OCI-LY7 (cell line): ENCODE measurements around the gene IDNK. TPM values are rescaled to one million over a fixed set of nuclear protein-coding genes. Genes with fewer than 3 reads are reported as not detected.

Experiments
- BruUV-seq: library from RNA; stranded (reverse); fragments of 400-500 nt; replicated peaks from 2 replicates; lab custom pipeline; 2021; lab: Mats Ljungman, UMichigan
- CTCF ChIA-PET: fragments of 300-600 bp; sonication (Branson Sonifier 250); formaldehyde crosslinking; loops from one replicate; lab custom pipeline; 2022; ENCODE audit warnings: antibody characterized with exemption; ENCODE audit not compliant: unreplicated experiment; lab: Charles Lee
- POLR2A ChIA-PET: fragments of 300-600 bp; sonication (Branson Sonifier 250); formaldehyde crosslinking; loops from one replicate; lab custom pipeline; 2022; ENCODE audit warnings: antibody characterized with exemption; lab: Charles Lee
- DNase-seq: peaks from one replicate; pipeline ENCODE4 v3.0.0-alpha.2; 2015; ENCODE audit warnings: low spot score
- H2AFZ ChIP-seq: fragments of 200-600 bp; sonication (generic), shearing (Covaris generic); 2 replicates; pipeline ENCODE4 v1.6.1; 2014; ENCODE audit warnings: mild to moderate bottlenecking, antibody characterized with exemption, low read length, moderate library complexity
- H3K27ac ChIP-seq: fragments of 200-600 bp; sonication (generic); 2 replicates; pipeline ENCODE4 v1.5.1; 2014; ENCODE audit warnings: mixed run types, low read depth, mild to moderate bottlenecking, moderate library complexity, low read length, inconsistent platforms; ENCODE audit not compliant: poor library complexity, severe bottlenecking
- H3K36me3 ChIP-seq: fragments of 200-600 bp; sonication (generic); 2 replicates; pipeline ENCODE4 v1.6.1; 2014; ENCODE audit warnings: mild to moderate bottlenecking, antibody characterized with exemption, low read length, moderate library complexity, mixed read lengths; ENCODE audit not compliant: insufficient read depth
- H3K4me1 ChIP-seq: fragments of 200-600 bp; sonication (generic); 2 replicates; pipeline ENCODE4 v1.5.1; 2014; ENCODE audit warnings: mild to moderate bottlenecking, low read length; ENCODE audit not compliant: insufficient read depth, poor library complexity, severe bottlenecking
- H3K4me2 ChIP-seq: fragments of 200-600 bp; sonication (generic); 2 replicates; pipeline ENCODE4 v1.6.1; 2014; ENCODE audit warnings: mild to moderate bottlenecking, low read length
- H3K4me3 ChIP-seq: fragments of 200-600 bp; sonication (generic); 2 replicates; pipeline ENCODE4 v1.5.1; 2014; ENCODE audit warnings: mild to moderate bottlenecking, low read depth, low read length; ENCODE audit not compliant: poor library complexity, severe bottlenecking
- H3K79me2 ChIP-seq: fragments of 200-600 bp; sonication (generic); 2 replicates; pipeline ENCODE4 v1.6.1; 2016; ENCODE audit warnings: low read depth, mild to moderate bottlenecking, low read length, moderate library complexity, mixed read lengths; ENCODE audit not compliant: insufficient read depth
- H3K9me2 ChIP-seq: fragments of 200-600 bp; sonication (generic); 2 replicates; pipeline ENCODE4 v1.6.1; 2016; ENCODE audit warnings: mild to moderate bottlenecking, low read length, mixed read lengths; ENCODE audit not compliant: insufficient read depth
- H3K9me3 ChIP-seq: fragments of 200-600 bp; sonication (generic); 2 replicates; pipeline ENCODE4 v1.6.1; 2014; ENCODE audit warnings: mild to moderate bottlenecking, mixed run types, low read length, mixed read lengths
- H4K20me1 ChIP-seq: fragments of 200-600 bp; sonication (generic); 2 replicates; pipeline ENCODE4 v1.6.1; 2014; ENCODE audit warnings: mild to moderate bottlenecking, antibody characterized with exemption, low read length, moderate library complexity, mixed read lengths; ENCODE audit not compliant: insufficient read depth
- EZH2phosphoT487 ChIP-seq: fragments of 200-600 bp; sonication (generic); IDR thresholded peaks from 2 replicates; pipeline ENCODE4 v1.6.1; 2018; ENCODE audit warnings: low read depth, borderline replicate concordance, mild to moderate bottlenecking, mixed run types, antibody characterized with exemption, low read length, moderate library complexity, mixed read lengths
- intact Hi-C: fragments of 100-400 bp; cut with micrococcal nuclease; formaldehyde crosslinking; loops from one replicate; pipeline ENCODE4 v1.10.0; 2022; ENCODE audit not compliant: unreplicated experiment
- total RNA-seq, 2 experiments: library from RNA; depleted of rRNA in 1 of 2; stranded (reverse); fragments of >200 nt in 1 of 2; shearing (Covaris generic) in 1 of 2; gene quantifications; 2 replicates each; pipeline ENCODE4 v1.2.3, GENCODE V29; 2014 to 2022
- TF ChIP-seq, protein P1 (sequence below): fragments of 200-600 bp; sonication (generic); conservative IDR thresholded peaks from 2 replicates; pipeline ENCODE4 v1.5.1; 2014; ENCODE audit warnings: mild to moderate bottlenecking, antibody characterized with exemption, low read length, moderate library complexity, mixed read lengths

The IDNK gene
- total RNA-seq, 2 experiments from 2014 or later, result 3.7 to 8.2 TPM

DNA sequence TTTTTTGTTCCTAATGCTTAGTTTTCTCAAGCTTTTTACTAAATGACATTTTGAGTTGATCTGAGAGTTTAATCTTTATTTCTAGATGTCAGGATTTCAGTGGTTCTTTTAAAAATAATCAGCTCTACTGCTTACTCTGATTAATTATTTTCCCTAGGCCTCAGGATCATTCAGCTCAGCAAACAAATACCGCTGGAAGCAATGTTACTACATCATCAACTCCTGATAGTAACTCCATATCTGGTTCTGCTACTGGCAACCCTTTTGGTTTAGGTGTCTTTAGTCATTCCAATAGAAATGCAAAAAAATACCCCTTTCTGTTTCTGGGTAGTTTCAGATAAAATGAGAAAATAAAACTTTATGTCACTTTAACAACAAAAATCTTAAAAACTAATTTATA is 5.6 kb upstream of the IDNK start:
- POLR2A ChIA-PET, result interaction anchor here (0.6 to 0.7 kb wide), 2 partner anchors 300 to 341 kb away, joined by 3 read pairs; no protein-coding TSS in a partner anchor
- no peak for DNase-seq
- no peak for TF ChIP-seq EZH2phosphoT487
- TF ChIP-seq, protein P1, sequence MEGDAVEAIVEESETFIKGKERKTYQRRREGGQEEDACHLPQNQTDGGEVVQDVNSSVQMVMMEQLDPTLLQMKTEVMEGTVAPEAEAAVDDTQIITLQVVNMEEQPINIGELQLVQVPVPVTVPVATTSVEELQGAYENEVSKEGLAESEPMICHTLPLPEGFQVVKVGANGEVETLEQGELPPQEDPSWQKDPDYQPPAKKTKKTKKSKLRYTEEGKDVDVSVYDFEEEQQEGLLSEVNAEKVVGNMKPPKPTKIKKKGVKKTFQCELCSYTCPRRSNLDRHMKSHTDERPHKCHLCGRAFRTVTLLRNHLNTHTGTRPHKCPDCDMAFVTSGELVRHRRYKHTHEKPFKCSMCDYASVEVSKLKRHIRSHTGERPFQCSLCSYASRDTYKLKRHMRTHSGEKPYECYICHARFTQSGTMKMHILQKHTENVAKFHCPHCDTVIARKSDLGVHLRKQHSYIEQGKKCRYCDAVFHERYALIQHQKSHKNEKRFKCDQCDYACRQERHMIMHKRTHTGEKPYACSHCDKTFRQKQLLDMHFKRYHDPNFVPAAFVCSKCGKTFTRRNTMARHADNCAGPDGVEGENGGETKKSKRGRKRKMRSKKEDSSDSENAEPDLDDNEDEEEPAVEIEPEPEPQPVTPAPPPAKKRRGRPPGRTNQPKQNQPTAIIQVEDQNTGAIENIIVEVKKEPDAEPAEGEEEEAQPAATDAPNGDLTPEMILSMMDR, result no peak
- Histone ChIP-seq H3K4me3 (no peak overlapping the region), H3K27ac (no peak overlapping the region), H4K20me1 (no peaks in the 10 kb centered on the region), H3K4me1 (peaks cover 11% of the 10 kb centered on the region), H3K79me2 (no peaks in the 10 kb centered on the region), H2AFZ (no peak overlapping the region), H3K9me2 (no peaks in the 10 kb centered on the region), H3K36me3 (no peaks in the 10 kb centered on the region), H3K4me2 (no peak overlapping the region), H3K9me3 (no peaks in the 10 kb centered on the region)
- no TSS peak for BruUV-seq
- CTCF ChIA-PET, result no interaction called here
- intact Hi-C loops, result no loop called here

DNA sequence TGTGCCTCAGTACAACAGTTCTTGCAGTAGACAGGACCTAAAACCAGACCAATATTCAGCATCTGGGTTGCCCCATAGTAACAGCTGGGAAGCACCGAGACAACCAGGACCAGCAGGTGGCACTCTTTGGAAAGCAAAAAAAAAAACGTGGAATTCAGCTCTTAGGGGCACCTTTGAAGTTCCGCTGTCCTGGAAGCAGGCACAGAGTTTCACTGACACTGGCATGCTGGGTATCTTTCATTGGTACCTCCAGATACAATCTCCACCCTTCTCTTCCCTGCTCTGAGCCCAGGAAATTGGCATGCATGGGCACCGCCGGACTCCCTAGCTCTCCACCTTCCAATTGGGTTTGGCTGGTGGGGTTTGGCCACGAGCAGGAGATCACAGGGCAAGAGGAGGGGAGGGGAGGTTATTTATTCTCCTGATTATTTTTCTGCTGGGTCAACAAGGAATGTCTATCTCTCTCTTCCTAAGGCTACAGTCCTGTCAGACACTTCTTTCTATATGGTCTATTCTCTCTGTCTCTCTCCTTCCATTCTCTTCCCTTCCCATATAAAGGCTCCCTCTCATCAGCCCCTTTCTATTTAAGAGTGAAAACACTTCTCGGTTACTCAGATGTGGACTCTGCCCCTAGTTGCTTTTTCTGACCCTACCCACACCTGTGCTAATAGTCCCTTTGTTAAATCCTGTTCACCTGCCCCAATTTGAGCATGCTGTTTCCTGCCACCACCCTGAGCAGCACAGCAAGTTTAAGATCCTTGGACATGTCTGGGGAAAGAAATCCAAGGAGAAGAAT is 1.9 kb upstream of the IDNK start:
- Histone ChIP-seq H3K4me3 (no peak overlapping the region), H3K4me1 (peaks cover 22% of the 10 kb centered on the region), H2AFZ (peak overlapping the region; percentile 41; the same call in 1 of the 2 replicates), H3K9me3 (no peaks in the 10 kb centered on the region), H3K4me2 (peak overlapping the region; percentile 46), H3K27ac (no peak overlapping the region), H3K79me2 (no peaks in the 10 kb centered on the region), H3K9me2 (no peaks in the 10 kb centered on the region), H3K36me3 (no peaks in the 10 kb centered on the region), H4K20me1 (no peaks in the 10 kb centered on the region)
- BruUV-seq, result no TSS peak
- peak; percentile 67 for DNase-seq
- TF ChIP-seq EZH2phosphoT487, result no peak
- TF ChIP-seq, protein P1, result peak; percentile 91
- CTCF ChIA-PET, result interaction anchor here (0.6 to 1.0 kb wide), 5 partner anchors 23 to 1756 kb away, joined by 3 to 4 read pairs (median 3); no protein-coding TSS in a partner anchor
- intact Hi-C loops, result loop anchor here (2.0 to 5.0 kb wide), 4 partner anchors 28 to 300 kb away; partner anchors contain the start of genes GKAP1 and KIF27
- POLR2A ChIA-PET, result interaction anchor here (0.6 to 1.3 kb wide), 5 partner anchors 68 to 300 kb away, joined by 3 to 6 read pairs (median 3); partner anchors contain the start of genes KIF27 and UBQLN1
